GM12892 (cell line): Measurements from ENCODE around the gene C2CD5.

Experiments
- POLR2A ChIP-seq: IDR thresholded peaks from 2 replicates; pipeline ENCODE4 v1.6.1; 2011; ENCODE audit warnings: low read depth, low read length, control low read depth
- POLR2AphosphoS5 ChIP-seq: IDR thresholded peaks from 2 replicates; pipeline ENCODE4 v1.6.1; 2011; ENCODE audit warnings: low read depth, low read length, control low read depth

GRCh38 chr12:22539055-22539454, 5.3 kb downstream of the C2CD5 start:
- TF ChIP-seq POLR2A, result no peak
- TF ChIP-seq POLR2AphosphoS5, result no peak
